HepG2 (cell line): ENCODE measurements around the gene SERPINE2. TPM values are rescaled to one million over a fixed set of nuclear protein-coding genes. Genes with fewer than 3 reads are reported as not detected.

Experiments used
- ATAC-seq: fragments of 200-7000 bp; cut with Tn5 transposase; 3 replicates; pipeline ENCODE4 v1.9.1; 2020; ENCODE audit warnings: mild to moderate bottlenecking, moderate library complexity
- BruUV-seq: library from RNA; stranded (reverse); fragments of 400-500 nt; replicated peaks from 2 replicates; lab custom pipeline; 2021; lab: Mats Ljungman, UMichigan
- CTCF ChIA-PET: fragments of 300-600 bp; formaldehyde crosslinking; extraction: SDS; loops from one replicate; lab custom pipeline; 2021; ENCODE audit warnings: low total read pairs, inconsistent platforms, low intra/inter-chr PET ratio; lab: Yijun Ruan, JAX
- POLR2A ChIA-PET: fragments of 350-600 bp; sonication (Branson Sonifier 250); formaldehyde crosslinking; loops from one replicate; lab custom pipeline; 2020; ENCODE audit warnings: antibody characterized with exemption, inconsistent platforms; lab: Yijun Ruan, JAX
- DNase-seq: peaks from one replicate; pipeline ENCODE4 v3.0.0-alpha.2; 2015; ENCODE audit warnings: low spot score
- FAIRE-seq: peaks from 3 replicates; lab custom pipeline; 2011; peaks lifted over from hg19 to GRCh38; lab: Jason Lieb, UNC
- H2AFZ ChIP-seq: one replicate; pipeline ENCODE4 v1.6.1; 2011; ENCODE audit warnings: low read length, inconsistent platforms
- H3K27ac ChIP-seq: fragments of 300-600 bp; 3 replicates; pipeline ENCODE4 v1.8.0; 2011; ENCODE audit warnings: mixed run types, mild to moderate bottlenecking, mixed read lengths, low read length, inconsistent platforms; ENCODE audit not compliant: insufficient read depth; ENCODE audit errors: extremely low read length
- H3K27me3 ChIP-seq, 2 experiments: fragments of 200-600 bp in 1 of 2; 2 replicates in 1 of 2; 3 replicates in 1 of 2; pipeline versions ENCODE4 v1.6.0 to v1.8.0; 2011; ENCODE audit warnings: low read length in 2 of 2, mild to moderate bottlenecking in 2 of 2, moderate library complexity in 2 of 2, inconsistent platforms in 1 of 2; ENCODE audit not compliant: insufficient read depth in 2 of 2, control insufficient read depth in 1 of 2
- H3K36me3 ChIP-seq, 2 experiments: fragments of 200-600 bp in 1 of 2; replicated peaks in 1 of 2; 2 replicates in 1 of 2; 3 replicates in 1 of 2; pipeline versions ENCODE4 v1.5.1 to v1.8.0; 2011; ENCODE audit warnings: low read length in 2 of 2, inconsistent platforms in 1 of 2; ENCODE audit not compliant: insufficient read depth in 2 of 2, control insufficient read depth in 1 of 2
- H3K4me1 ChIP-seq: 2 replicates; pipeline ENCODE4 v1.5.1; 2012; ENCODE audit warnings: low read length, inconsistent platforms; ENCODE audit not compliant: insufficient read depth
- H3K4me2 ChIP-seq: 2 replicates; pipeline ENCODE4 v1.6.0; 2011; ENCODE audit warnings: low read depth, low read length, inconsistent platforms
- H3K4me3 ChIP-seq, 3 experiments: fragments of 200-600 bp in 1 of 3; sonication (generic), shearing (Covaris generic) in 1 of 3; replicated peaks in 1 of 3; 2 replicates each; pipeline ENCODE4 v1.5.1; 2011 to 2016; ENCODE audit warnings: low read length in 3 of 3, inconsistent platforms in 2 of 3, low read depth in 2 of 3, mild to moderate bottlenecking in 2 of 3, control low read depth in 1 of 3, mixed read lengths in 1 of 3; ENCODE audit not compliant: insufficient read depth in 1 of 3
- H3K79me2 ChIP-seq: one replicate; pipeline ENCODE4 v1.6.1; 2011; ENCODE audit warnings: low read length, inconsistent platforms; ENCODE audit not compliant: insufficient read depth
- H3K9ac ChIP-seq: 2 replicates; pipeline ENCODE4 v1.6.0; 2011; ENCODE audit warnings: mild to moderate bottlenecking, low read depth, low read length, inconsistent platforms; ENCODE audit not compliant: insufficient read depth
- H3K9me3 ChIP-seq: 2 replicates; pipeline ENCODE4 v1.5.1; 2012; ENCODE audit warnings: mild to moderate bottlenecking, low read length
- H4K20me1 ChIP-seq: 2 replicates; pipeline ENCODE4 v1.6.0; 2011; ENCODE audit warnings: inconsistent platforms, mild to moderate bottlenecking, low read length, moderate library complexity; ENCODE audit not compliant: insufficient read depth
- LRRFIP1 ChIP-seq: sonication (generic); formaldehyde crosslinking; conservative IDR thresholded peaks from 2 replicates; pipeline ENCODE4 v1.4.0; 2020; ENCODE audit warnings: missing genetic modification reagents
- SALL1 ChIP-seq: sonication (generic); formaldehyde crosslinking; IDR thresholded peaks from 2 replicates; pipeline ENCODE4 v1.8.0; 2022; ENCODE audit warnings: mild to moderate bottlenecking, missing genetic modification reagents
- SMAD1 ChIP-seq: sonication (generic); formaldehyde crosslinking; IDR thresholded peaks from 2 replicates; pipeline ENCODE4 v1.4.0; 2020; ENCODE audit warnings: missing genetic modification reagents, low read depth, mild to moderate bottlenecking, borderline replicate concordance
- ZNF263 ChIP-seq: sonication (generic); formaldehyde crosslinking; IDR thresholded peaks from 2 replicates; pipeline ENCODE4 v1.4.0; 2020; ENCODE audit warnings: missing genetic modification reagents
- WGBS: methylation state at CpG from one replicate; pipeline ENCODE4 v1.1.6; 2017; ENCODE audit warnings: low lambda C conversion rate; 5-methylcytosine and 5-hydroxymethylcytosine counted together
- in situ Hi-C: cut with HindIII; loops from 2 replicates; pipeline ENCODE4 v1.10.0; 2017; ENCODE audit warnings: low pct_unique_long_range_greater_than_20kb; ENCODE audit not compliant: extremely low pct_ligation_motif_present
- intact Hi-C: fragments of 100-400 bp; cut with micrococcal nuclease; formaldehyde crosslinking; loops from one replicate; pipeline ENCODE4 v1.10.0; 2022; ENCODE audit not compliant: unreplicated experiment
- polyA plus RNA-seq, 8 experiments: library from polyadenylated mRNA; depleted of rRNA in 3 of 8; stranded (reverse) in 7 of 8; unstranded in 1 of 8; fragments of >200 nt; fragmentation: Illumina TruSeq in 4 of 8; extraction: Trizol in 4 of 8; gene quantifications; 2 replicates each; pipeline versions ENCODE4 v1.2.1 to v1.2.3, GENCODE V29; 2011 to 2016; ENCODE audit warnings: low read depth in 4 of 8, missing spikeins in 1 of 8, mixed read lengths in 1 of 8; ENCODE audit not compliant: insufficient read depth in 1 of 8
- total RNA-seq, 5 experiments: library from RNA; depleted of rRNA; stranded (reverse); fragments of >200 nt; fragmentation: Illumina TruSeq; extraction: Trizol; gene quantifications; 2 replicates each; pipeline ENCODE4 v1.2.3, GENCODE V29; 2016; ENCODE audit warnings: low read depth in 1 of 5

Gene SERPINE2
- total and polyA plus RNA-seq, 2 of the 13 experiments (the other 11 are each of a cell fraction or from before 2014, with no cell fraction given): 7.9 to 18.1 TPM

GRCh38 chr2:223928113-223929006, 110.7 kb downstream of the SERPINE2 start:
- POLR2A ChIA-PET: interaction anchor here (2.7 kb wide), 1 partner anchor 27 kb away, joined by 12 read pairs; no protein-coding TSS in a partner anchor
- CTCF ChIA-PET: no interaction called here

More at GRCh38 chr2:223928113-223929006, 110.7 kb downstream of the SERPINE2 start:
- Histone ChIP-seq H3K4me3 (no peak overlapping the region), H3K4me2 (no peak overlapping the region), H2AFZ (no peak overlapping the region), H3K9me3 (peaks cover 8% of the 10 kb centered on the region), H3K79me2 (peaks cover 72% of the 10 kb centered on the region), H3K9ac (no peak overlapping the region), H3K27me3 (no peaks in the 10 kb centered on the region; a peak in 1 of 5 replicates), H3K4me1 (peaks cover 52% of the 10 kb centered on the region), H3K27ac (peak overlapping the region; percentile 90), H3K36me3 (no peaks in the 10 kb centered on the region; a peak in 1 of 5 replicates), H4K20me1 (no peaks in the 10 kb centered on the region)
- FAIRE-seq: no peak
- BruUV-seq: no TSS peak
- no peak for ATAC-seq
- no peak for DNase-seq
- in situ Hi-C loops (no loop called here), intact Hi-C loops (no loop called here)
- no peak for TF ChIP-seq LRRFIP1 (CRISPR knock-in tag)
- TF ChIP-seq SALL1: 0 out of 2 replicates have a peak, but pooled peaks have one; percentile 23
- TF ChIP-seq ZNF263 (CRISPR knock-in tag): 0 out of 2 replicates have a peak, but pooled peaks have one; percentile 14
- TF ChIP-seq SMAD1 (CRISPR knock-in tag): 0 out of 2 replicates have a peak, but pooled peaks have one; percentile 29
- 89% methylated on average over 7 of the region's 7 CpGs for whole genome bisulfite sequencing
